ENCODE data around the gene PSMA1. TPM values are rescaled to one million over a fixed set of nuclear protein-coding genes. Genes with fewer than 3 reads are reported as not detected.

PSMA1 gene
- total and polyA plus RNA-seq, 2 of the 8 experiments (the other 6 are each of a cell fraction or from before 2014, with no cell fraction given) = 148 to 159 TPM

- TF ChIP-seq JUND (IDR thresholded peaks at IDR 0.05; ENCODE audit: low read length) = peak; percentile 63; the same call in 1 of the 2 replicates
- peak; percentile 71 for TF ChIP-seq NANOG (IDR thresholded peaks at IDR 0.05; ENCODE audit: insufficient read depth, low read depth, low read length, poor library complexity, severe bottlenecking)
- TF ChIP-seq E2F6 (IDR thresholded peaks at IDR 0.05) = peak; percentile 83
- peak; percentile 95 for TF ChIP-seq EGR1 (IDR thresholded peaks at IDR 0.05; ENCODE audit: borderline replicate concordance, low read depth, low read length)
- TF ChIP-seq TCF12 (IDR thresholded peaks at IDR 0.05; ENCODE audit: low read depth, low read length) = no peak
- no peak for TF ChIP-seq RNF2 (IDR thresholded peaks at IDR 0.05; ENCODE audit: borderline replicate concordance, low read depth, low read length, missing control alignments, poor library complexity, severe bottlenecking)
- TF ChIP-seq POU5F1 (IDR thresholded peaks at IDR 0.05; ENCODE audit: low read depth, low read length) = 0 out of 2 replicates have a peak, but pooled peaks have one; percentile 40
- no peak for TF ChIP-seq ZNF274 (IDR thresholded peaks at IDR 0.05; ENCODE audit: borderline replicate concordance, extremely low read depth, low read length)
- no peak for TF ChIP-seq BCL11A (IDR thresholded peaks at IDR 0.05; ENCODE audit: low read depth in 2 of 2, low read length in 2 of 2)
- no peak for TF ChIP-seq SP2 (IDR thresholded peaks at IDR 0.05; ENCODE audit: low read length)
- peak; percentile 19; the same call in 1 of the 2 replicates for TF ChIP-seq MAFK (IDR thresholded peaks at IDR 0.05; ENCODE audit: low read depth, low read length)
- TF ChIP-seq CHD1 (IDR thresholded peaks at IDR 0.05; ENCODE audit: low read depth, low read length) = no peak
- TF ChIP-seq KDM1A (IDR thresholded peaks at IDR 0.05; ENCODE audit: borderline replicate concordance, low read length) = peak; percentile 18; the same call in 1 of the 2 replicates
- peak; percentile 93 for TF ChIP-seq TAF1 (IDR thresholded peaks at IDR 0.05; ENCODE audit: low read depth, low read length)
- TF ChIP-seq KDM5A (IDR thresholded peaks at IDR 0.05; ENCODE audit: low read length) = no peak; the same call in none of the 2 replicates
- TF ChIP-seq CHD2 (IDR thresholded peaks at IDR 0.05; ENCODE audit: low read length) = peak; percentile 42; the same call in 1 of the 2 replicates
- TF ChIP-seq RXRA (IDR thresholded peaks at IDR 0.05; ENCODE audit: insufficient read depth, low read depth, low read length) = no peak
- TF ChIP-seq NRF1 (IDR thresholded peaks at IDR 0.05; ENCODE audit: low read depth, low read length) = no peak
- no peak for TF ChIP-seq SIRT6 (IDR thresholded peaks at IDR 0.05; ENCODE audit: low read length)
- TF ChIP-seq TAF7 (optimal IDR thresholded peaks at IDR 0.05; ENCODE audit: borderline replicate concordance, low read depth, low read length) = peak; percentile 76
- TF ChIP-seq ATF2 (IDR thresholded peaks at IDR 0.05; ENCODE audit: low read length) = peak; percentile 85
These were observed at the start of gene PSMA1 (continued) for GRCh38 chr11:14519917-14520746.

Data from H1 (cell line).